HG02970 (cell line): ENCODE data around the gene CLCNKA.
"Not testable (repeated sequence)": the region's sequence is repeated elsewhere in the genome, so short reads cannot be mapped to it uniquely, and the experiment has no call there.

Source experiments
- ATAC-seq: cut with Tn5 transposase; IDR thresholded peaks from one replicate; pipeline ENCODE4 v1.9.1; 2021; ENCODE audit warnings: mild to moderate bottlenecking, moderate library complexity, moderate number of reproducible peaks; ENCODE audit not compliant: unreplicated experiment, low FRiP score

The CLCNKA gene

DNA sequence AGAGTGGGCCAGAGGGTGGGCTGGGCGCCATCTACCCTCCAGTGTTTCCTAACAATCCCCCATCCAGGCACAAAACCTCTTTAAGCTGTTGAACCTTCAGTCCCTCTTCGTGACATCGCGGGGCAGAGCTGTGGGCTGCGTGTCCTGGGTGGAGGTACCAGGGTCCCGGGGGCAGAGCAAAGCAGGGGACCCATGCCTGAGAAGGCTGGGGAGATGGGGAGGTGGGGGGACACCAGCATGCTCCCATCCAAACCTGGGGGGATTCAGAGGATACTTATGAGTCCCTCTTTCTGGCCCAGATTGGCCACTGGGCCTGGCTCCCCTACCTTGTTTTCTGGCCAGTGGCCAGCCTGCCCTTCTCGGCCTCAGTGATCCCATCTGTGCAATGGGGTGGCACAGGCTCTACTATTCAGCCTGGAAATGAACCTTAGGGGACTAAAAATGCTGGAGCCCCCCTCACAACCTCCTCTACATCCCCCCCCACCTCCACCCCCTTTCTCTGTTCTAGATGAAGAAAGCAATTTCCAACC, 11.3 kb downstream of the CLCNKA start:
- ATAC-seq, result not testable (repeated sequence)

DNA sequence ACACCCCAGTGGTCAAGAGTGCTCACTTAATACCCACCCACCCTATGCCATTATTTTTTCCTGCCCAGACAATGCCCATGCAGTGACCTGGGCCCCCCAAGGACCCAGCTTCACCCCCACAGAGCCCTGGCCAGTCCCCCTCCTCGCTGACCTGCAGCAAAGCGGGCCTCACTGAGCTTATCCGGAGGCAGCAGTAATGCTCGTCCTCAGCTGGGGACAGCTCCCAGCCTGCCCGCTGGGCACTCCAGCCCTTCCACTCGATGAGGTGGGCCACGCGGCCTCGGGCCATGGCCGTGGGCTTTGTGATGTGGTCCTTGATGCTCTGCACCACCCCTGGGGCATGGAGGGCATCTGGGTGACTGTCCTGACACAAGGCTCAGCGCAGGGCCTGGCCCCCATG, 14.6 kb downstream of the CLCNKA start:
- not testable (repeated sequence) for ATAC-seq

DNA sequence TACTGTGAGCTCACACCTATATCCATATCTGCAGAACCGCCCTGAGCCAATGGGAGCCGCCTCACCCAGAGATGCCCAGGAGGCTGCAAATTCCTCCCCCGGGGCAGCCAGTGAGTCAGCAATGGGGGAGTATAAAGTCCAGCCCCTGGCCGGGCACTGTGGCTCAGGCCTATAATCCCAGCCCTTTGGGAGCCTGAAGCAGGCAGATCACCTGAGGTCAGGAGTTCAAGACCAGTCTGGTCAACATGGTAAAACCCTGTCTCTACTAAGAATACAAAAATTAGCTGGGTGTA, 16.7 kb downstream of the CLCNKA start:
- no peak for ATAC-seq

DNA sequence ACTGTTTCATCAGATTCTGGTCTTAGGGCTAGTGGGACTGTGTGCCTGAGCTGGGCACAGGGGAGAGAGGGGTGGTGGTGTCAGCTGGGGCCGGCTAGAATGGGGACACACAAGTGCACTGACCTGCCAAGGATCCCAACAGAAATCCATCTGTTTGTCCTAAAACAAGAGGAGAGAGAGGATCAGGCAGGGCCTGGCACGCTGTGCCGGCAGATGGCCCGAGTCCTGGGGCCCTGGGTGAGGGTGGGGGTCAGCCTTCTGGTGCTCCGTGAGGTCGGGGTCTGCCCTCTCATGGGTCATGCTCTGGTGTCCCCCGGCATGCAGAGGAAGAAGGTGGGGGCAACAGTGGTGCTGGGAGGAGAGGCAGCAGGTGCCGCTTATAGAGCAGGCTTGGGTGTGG, 18.0 kb downstream of the CLCNKA start:
- not testable (repeated sequence) for ATAC-seq

DNA sequence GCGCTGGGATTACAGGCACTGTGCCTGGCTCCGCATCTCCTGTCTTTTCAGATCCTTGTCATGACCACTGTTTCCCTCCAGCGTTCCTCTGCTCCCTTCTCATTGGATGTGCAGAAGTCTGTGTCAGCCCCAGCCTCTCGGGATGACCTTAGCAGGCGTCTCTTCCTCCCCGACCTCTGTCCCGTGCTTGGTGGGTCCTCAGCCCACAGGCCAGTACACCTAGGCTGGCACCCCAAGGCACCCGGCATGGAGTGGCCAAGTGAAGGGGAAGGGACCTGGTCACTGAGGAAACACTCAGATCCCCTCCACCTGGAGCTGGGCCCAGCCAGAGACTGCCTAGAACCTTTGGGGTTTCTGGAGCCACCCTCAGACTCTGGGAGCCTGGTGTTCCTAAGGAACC, 19.4 kb downstream of the CLCNKA start:
- no peak for ATAC-seq

DNA sequence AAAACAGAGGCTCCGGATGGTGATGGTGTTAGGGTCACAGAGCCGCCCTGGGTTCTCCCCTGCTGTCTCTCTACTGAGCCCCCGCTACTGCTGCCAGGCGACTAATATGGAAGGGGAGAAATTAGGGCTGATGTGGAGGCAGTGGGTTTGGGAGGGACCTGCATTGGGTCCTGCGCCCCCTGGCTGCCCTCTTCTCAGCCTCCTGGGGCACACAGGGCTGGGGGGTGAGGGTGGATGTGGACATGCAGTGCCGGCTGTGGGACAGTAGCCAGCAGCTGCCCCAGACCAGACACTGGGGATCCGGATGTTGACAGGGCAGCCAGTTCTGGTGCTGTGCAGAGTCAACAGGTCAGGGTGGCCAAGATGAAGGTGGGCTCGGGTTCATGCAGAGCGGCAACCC, 20.3 kb downstream of the CLCNKA start:
- ATAC-seq, result no peak

GRCh38 chr1:16042654-16043053, 20.8 kb downstream of the CLCNKA start:
- ATAC-seq, result not testable (repeated sequence)

DNA sequence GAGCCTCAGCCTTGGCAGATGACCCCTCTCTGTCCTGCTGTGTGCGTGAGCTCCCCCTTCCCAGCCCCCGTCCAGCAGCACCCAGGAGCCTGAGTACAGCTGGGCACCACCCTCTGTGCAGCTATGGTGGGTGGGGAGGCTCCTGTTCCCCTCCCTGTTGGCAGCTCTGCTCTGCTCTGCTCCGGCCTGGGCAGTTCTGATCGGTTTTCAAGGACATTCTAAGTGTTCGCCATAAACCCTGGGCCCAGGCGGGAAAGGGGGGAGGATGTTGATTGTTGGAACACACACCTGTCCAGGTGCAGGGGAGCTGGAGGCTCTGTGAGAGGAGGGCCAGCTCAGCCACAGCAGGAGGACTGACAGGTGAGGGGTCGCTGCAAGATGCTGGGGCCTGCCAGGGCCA, 21.7 kb downstream of the CLCNKA start, which contains the start of gene CLCNKB:
Gene CLCNKB (plus strand): TSS at position 262 of the 400 bp plus-strand sequence. CDS start 711 bp downstream, outside the sequence.
- ATAC-seq, result no peak

DNA sequence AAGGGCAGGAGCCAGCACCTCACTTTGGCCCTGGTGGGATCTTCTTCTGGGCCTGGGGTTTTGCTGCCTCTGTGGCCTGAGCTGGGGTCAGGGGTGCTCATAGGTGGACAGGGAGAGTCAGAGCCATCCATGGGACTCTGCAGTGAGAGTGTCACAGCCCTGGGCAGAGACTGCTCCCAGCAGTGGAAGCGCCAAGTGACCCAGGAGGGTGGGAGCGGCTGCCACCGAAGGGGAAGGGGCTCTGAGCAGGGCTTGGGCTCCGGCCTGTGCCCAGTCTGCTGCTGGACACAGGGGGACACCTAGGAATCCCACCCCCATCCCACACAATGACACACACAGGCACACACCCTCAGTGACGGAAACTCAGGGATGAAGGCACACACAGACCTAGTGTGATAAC, 22.1 kb downstream of the CLCNKA start:
- no peak for ATAC-seq

GRCh38 chr1:16046842-16047241, 25.0 kb downstream of the CLCNKA start:
- ATAC-seq, result no peak

GRCh38 chr1:16047791-16048475, 26.1 kb downstream of the CLCNKA start:
- ATAC-seq, result no peak

DNA sequence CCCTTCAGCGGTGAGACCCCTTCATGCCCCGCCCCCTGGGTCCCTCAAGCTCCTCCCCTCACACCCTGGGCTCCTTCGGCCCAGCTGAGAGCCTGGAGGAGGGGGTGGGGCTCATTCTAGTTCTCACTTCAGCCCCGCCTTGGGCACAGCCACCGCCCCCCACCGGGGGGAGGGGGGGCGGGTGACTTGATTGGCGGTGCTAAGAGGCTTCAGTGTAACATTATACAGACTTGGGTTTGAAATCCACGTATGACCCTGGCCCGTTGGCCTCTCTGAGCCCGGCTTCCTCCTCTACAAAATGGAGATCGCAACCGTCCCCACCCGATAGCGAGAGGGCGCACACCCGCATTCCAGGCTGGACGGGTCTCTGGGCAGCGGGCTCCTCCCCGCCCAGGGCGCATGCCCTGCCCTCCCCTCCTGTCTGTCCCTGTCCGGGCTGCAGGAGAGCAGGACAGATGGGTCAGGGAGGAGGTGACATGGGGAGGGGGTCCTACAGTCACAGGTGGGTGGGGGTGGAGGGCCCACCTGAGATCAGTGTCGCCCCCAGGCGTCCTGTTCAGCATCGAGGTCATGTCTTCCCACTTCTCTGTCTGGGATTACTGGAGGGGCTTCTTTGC, 26.8 kb downstream of the CLCNKA start:
- no peak for ATAC-seq

- ATAC-seq, result no peak
These were observed 28.5 kb downstream of the CLCNKA start for GRCh38 chr1:16050328-16050727.

GRCh38 chr1:16051039-16051438, 29.2 kb downstream of the CLCNKA start:
- no peak for ATAC-seq

DNA sequence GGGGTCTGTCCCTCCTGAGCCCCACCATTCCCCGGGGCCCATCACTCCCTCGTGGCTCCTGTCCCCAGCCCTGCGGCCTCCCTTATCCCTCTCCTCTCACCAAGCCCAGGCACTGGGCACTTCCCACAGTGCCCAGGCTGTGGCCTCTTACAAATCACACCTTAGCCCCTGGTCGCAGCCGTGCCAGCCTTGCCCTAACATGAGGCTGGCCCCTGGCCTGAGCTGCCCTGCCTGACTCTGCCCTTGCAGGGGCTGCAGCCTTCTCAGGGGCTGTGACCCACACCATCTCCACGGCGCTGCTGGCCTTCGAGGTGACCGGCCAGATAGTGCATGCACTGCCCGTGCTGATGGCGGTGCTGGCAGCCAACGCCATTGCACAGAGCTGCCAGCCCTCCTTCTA, 30.1 kb downstream of the CLCNKA start:
- not testable (repeated sequence) for ATAC-seq

DNA sequence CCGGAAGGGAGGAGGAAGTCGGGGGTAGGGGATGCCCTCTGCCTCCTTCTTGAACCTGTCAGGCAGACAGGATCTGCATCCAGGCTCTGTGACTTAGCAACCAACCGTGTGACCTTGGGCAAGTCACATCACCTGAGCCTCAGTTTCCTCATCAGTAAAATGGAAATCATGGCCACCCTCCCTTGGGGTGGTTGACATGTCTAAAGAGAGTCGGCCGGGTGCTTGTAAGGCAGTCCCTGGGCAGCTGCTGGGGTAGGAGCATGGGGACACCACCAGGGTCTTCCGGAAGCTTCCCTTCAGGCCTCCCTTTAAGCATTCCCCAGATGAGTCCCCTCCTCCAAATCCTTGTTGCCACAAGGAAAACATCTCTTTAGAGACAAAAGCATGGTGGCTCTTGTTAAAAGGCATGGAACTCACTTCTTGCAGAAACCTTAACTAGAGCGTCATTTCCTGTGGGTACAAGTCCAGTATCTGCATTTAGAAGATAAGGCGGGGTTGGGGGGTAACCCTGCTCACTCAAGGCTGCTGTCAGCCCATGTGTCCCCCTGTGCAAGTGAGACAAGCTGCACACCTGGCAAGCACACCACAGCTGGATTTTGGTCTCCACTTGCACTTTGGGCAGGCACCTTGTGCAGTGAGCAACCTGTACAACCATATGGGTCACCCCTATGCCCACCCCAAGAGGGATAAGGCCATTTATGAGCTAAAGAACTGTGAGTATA, 32.1 kb downstream of the CLCNKA start:
- no peak for ATAC-seq

DNA sequence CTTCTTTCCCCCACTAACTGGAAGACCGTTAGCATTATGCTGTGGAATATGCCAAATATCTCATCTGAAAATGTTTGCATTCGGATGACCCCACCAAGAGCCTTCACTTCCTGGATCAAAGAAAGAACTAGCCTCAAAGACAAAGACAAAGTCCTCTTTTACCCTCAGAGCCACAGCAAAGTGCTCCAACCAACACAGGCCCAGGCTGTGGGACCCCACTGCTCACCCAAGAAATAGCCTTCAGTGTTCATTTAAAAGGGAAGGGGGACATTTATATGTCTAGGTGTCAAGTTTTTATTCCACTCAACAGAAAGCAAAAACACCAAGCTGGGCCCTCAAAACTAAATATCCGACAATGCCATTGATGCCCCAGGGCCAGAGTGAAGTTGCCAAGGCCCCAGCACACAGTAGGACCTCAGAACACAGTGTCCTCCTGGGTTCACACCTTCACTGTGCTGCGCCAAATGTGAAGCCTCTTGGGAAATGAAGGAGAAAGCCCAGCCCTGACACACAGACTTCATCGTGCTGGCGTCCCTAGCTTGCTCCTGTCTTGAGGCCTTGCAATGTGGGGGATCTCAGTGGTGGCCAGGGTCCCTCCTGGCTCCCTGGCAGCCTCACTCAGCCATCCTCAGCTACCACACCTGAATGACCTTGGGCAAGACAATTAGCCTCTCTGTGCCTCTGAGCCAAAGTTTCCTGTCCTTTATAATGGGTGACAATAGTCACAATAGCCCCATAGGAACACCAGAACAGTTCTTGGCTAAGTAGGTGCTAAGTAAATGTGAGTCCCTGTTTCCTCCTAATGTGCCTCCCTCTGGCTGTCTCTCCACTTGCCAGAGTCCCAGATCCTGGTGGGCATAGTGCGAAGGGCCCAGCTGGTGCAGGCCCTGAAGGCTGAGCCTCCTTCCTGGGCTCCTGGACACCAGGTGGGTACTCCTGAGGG, 33.0 kb downstream of the CLCNKA start:
- no peak for ATAC-seq

DNA sequence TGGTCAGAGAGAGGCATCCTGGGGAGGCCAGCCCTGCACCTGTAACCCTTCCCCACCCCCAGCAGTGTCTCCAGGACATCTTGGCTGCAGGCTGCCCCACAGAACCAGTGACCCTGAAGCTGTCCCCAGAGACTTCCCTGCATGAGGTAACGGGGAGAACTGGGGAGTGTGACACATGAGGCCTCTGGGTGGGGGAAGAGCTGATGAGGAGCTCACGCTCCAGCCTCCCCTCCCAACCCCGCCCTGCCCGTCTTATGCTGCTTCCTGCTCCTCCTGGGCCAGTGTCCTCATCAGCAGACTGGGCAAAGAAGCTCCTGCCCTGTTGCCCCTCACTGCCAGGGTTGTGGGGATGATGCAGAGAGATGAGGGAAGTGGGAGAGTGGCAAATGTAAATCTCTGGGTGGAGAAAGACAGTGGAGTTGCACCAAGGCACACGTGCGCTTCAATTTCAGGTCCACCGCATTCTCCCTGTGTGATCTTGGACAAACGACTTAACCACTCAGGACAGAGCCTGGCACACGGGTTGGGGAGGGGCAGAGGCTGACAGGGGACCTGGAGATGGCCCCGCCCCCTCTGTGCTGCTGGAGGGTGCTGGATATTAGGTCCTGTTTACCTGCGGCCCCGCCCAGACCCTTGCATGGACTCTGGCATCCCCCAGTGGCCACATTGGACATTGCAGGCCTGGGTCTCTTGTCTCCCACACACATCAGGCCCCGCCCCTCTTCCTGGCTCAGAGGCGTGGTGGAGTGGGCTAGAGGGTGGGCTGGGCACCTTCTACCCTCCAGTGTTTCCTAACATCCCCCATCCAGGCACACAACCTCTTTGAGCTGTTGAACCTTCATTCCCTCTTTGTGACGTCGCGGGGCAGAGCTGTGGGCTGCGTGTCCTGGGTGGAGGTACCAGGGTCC, 34.0 kb downstream of the CLCNKA start:
- ATAC-seq, result peak; percentile 54

DNA sequence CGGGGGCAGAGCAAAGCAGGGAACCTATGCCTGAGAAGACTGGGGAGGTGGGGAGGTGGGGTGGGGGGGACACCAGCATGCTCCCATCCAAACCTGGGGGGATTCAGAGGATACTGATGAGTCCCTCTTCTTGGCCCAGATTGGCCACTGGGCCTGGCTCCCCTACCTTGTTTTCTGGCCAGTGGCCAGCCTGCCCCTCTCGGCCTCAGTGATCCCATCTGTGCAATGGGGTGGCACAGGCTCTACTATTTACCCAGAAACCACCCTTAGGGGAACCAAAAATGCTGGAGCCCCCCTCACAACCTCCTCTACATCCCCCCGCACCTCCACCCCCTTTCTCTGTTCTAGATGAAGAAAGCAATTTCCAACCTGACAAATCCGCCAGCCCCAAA, 34.7 kb downstream of the CLCNKA start:
- ATAC-seq, result not testable (repeated sequence)
